HUES48 (cell line): ENCODE data around the gene PTPN14.

Source experiments
- H3K27ac ChIP-seq: one replicate; pipeline ENCODE4 v1.7.0; 2013; ENCODE audit warnings: low read depth, low read length, inconsistent platforms
- H3K27me3 ChIP-seq: 2 replicates; pipeline ENCODE4 v1.6.1; 2013; ENCODE audit warnings: mild to moderate bottlenecking, low read length; ENCODE audit not compliant: control insufficient read depth, insufficient read depth
- H3K36me3 ChIP-seq: 2 replicates; pipeline ENCODE4 v1.6.1; 2013; ENCODE audit warnings: low read length; ENCODE audit not compliant: control insufficient read depth, insufficient read depth
- H3K4me1 ChIP-seq: 2 replicates; pipeline ENCODE4 v1.6.1; 2013; ENCODE audit warnings: mild to moderate bottlenecking, low read length; ENCODE audit not compliant: control insufficient read depth, insufficient read depth
- H3K4me3 ChIP-seq: 2 replicates; pipeline ENCODE4 v1.5.1; 2013; ENCODE audit warnings: mild to moderate bottlenecking, low read depth, low read length
- H3K9ac ChIP-seq: 2 replicates; pipeline ENCODE4 v1.6.1; 2013; ENCODE audit warnings: mild to moderate bottlenecking, low read depth, low read length, moderate library complexity
- H3K9me3 ChIP-seq: 2 replicates; pipeline ENCODE4 v1.6.1; 2013; ENCODE audit warnings: low read length; ENCODE audit not compliant: control insufficient read depth, insufficient read depth

Gene PTPN14

DNA sequence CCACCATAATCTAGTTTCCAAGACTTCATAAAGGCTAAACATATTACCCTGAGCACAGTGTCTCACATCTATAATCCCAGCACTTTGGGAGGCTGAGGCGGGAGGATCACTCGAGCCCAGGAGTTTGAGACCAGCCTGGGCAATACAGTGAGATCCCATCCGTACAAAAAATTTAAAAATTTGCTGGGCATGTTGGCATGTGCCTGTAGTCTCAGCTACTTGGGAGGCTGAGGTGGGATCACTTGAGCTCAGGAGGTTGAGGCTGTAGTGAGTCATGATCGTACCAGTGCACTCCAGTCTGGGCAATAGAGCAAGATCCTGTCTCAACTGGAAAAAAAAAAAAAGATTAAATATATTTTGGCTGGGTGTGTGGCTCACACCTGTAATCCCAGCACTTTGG lies 90.1 kb downstream of the PTPN14 start:
- H3K4me1 ChIP-seq: no peaks in the 10 kb centered on the region; the same call in 1 of the 2 replicates
- no peaks in the 10 kb centered on the region for H3K36me3 ChIP-seq
- H3K27me3 ChIP-seq: no peaks in the 10 kb centered on the region
- no peaks in the 10 kb centered on the region for H3K9me3 ChIP-seq
- H3K27ac ChIP-seq: no peak overlapping the region
- H3K9ac ChIP-seq: no peak overlapping the region
- H3K4me3 ChIP-seq: no peak overlapping the region

DNA sequence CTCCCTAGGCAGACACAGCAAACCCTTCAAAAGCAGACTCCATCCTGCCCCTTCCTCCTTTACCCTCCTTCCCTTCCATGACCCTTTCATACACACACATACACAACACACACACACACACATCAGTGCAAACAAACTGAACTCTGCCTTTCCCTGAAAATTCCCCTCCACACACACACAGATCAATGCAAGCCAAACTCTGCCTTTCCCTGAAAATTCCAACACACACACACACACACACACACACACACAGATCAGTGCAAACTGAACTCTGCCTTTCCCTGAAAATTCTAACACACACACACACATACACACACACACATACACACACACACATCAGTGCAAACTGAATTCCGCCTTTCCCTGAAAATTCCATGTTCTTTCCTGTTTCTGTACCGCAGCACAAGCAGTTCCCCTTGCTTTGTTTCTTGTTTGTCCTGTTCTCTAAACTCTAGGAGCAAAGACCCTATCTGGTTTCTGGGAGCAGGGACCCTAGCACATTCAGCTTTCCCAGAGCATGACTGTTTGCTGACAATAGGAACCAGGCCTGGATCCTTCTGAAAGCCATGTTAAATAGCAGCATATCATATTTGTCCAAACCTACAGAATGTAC lies 91.0 kb downstream of the PTPN14 start:
- Histone ChIP-seq H3K27ac (no peak overlapping the region), H3K27me3 (no peaks in the 10 kb centered on the region), H3K4me1 (no peaks in the 10 kb centered on the region; the same call in 1 of the 2 replicates), H3K4me3 (no peak overlapping the region), H3K36me3 (no peaks in the 10 kb centered on the region), H3K9me3 (no peaks in the 10 kb centered on the region), H3K9ac (no peak overlapping the region)

DNA sequence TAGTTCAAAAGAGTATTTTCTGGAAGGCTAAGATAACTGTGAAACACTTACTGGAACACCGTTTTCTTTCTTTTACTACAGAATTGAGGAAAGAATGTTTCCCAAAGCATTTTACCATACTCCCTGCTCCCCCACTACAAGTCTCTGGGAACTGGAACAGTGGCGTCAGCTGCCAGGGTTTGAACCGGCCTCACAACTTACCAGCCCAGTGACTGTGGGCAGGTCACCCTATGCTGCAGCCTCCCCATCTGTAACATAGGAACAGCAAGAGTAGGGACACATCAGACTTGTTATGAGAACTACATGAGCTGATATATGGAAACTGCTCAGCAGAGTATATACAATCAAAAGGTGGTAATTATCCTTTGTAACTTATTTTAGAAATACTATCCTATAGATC lies 91.5 kb downstream of the PTPN14 start:
- Histone ChIP-seq H3K27ac (no peak overlapping the region), H3K4me3 (no peak overlapping the region), H3K4me1 (peaks cover 4% of the 10 kb centered on the region), H3K9me3 (no peaks in the 10 kb centered on the region), H3K9ac (no peak overlapping the region), H3K27me3 (no peaks in the 10 kb centered on the region), H3K36me3 (no peaks in the 10 kb centered on the region)

DNA sequence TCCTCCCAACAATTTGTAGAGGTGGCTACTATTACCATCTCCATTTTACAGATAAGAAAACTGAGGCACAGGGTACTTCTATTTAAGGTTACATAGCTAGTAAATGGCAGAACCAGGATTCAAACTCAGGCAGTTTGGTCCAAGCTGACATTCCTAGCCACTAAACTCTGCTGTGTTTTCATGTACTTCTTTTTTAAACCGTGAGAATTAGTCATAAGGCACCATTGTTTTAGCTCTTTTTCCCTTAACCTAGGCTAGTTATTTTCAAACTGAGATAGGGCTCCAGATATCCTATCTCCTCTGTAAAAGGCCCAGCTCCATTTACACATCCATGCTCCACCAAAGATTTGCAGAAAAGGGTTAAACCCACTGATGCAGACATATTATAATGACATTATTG lies 92.9 kb downstream of the PTPN14 start:
- Histone ChIP-seq H3K36me3 (no peaks in the 10 kb centered on the region), H3K9me3 (no peaks in the 10 kb centered on the region), H3K27ac (no peak overlapping the region), H3K4me3 (no peak overlapping the region), H3K27me3 (no peaks in the 10 kb centered on the region), H3K4me1 (peaks cover 9% of the 10 kb centered on the region), H3K9ac (no peak overlapping the region)

DNA sequence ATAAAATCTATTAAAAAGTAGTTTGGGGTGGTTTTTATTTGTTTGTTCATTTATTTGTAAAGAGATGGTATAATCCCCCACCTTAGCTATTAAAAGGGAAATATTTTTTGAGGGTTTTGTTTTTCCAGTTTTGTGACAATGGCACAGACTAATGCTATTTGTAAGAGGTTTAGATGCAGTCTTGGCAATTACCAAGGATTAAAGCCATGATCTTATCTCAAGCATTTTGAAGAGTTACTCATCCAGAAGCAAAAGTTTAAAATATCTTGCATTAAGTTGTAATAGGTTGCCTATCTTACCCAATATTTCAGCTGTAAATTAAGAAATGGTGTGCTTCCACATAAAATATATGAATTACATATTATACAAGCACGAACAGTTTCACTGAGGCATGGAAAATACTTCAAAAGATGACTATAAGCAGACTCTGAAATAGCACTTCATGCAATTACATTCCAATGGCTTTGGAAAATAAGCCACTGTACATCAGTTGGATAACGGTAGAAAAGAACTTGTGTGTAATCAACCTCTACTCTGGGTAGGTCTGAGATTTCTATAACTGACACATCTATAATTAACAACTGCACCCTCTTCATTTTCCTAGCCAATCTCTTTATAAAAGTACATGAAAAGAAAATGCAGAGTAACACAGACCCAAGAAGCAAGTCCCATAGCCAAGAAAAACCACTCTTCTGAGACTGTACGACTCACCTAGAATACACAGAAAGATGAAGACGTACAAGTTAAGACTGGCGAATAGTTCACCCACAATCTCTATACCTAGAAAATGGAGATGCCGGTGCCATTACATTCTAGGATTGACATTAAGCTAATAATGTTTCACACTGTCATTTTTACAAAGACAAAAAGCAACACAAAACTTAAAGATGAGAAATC lies 95.2 kb downstream of the PTPN14 start:
- Histone ChIP-seq H3K27ac (no peak overlapping the region), H3K9ac (no peak overlapping the region), H3K4me3 (no peak overlapping the region), H3K27me3 (no peaks in the 10 kb centered on the region), H3K4me1 (peaks cover 29% of the 10 kb centered on the region), H3K36me3 (no peaks in the 10 kb centered on the region), H3K9me3 (no peaks in the 10 kb centered on the region)

DNA sequence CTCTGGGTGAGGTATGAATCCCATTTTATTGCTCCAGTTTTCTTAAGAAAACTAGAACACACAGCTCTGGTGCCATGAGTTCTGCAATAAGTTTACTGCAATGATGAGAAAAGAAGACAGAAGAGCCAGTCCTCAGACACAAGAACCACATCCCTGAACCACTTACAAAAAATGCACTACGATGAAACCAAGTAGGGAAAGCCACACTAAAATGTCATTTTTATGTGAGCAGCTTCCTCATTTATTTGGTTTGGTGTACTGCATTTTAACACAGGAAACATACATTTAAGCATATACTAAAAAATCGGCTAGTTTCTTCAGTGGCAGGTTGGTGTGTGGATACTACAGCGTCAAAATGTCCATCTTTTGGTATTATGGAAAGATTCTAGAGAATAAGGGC lies 95.9 kb downstream of the PTPN14 start:
- Histone ChIP-seq H3K27ac (no peak overlapping the region), H3K4me1 (peaks cover 29% of the 10 kb centered on the region), H3K9ac (no peak overlapping the region)

DNA sequence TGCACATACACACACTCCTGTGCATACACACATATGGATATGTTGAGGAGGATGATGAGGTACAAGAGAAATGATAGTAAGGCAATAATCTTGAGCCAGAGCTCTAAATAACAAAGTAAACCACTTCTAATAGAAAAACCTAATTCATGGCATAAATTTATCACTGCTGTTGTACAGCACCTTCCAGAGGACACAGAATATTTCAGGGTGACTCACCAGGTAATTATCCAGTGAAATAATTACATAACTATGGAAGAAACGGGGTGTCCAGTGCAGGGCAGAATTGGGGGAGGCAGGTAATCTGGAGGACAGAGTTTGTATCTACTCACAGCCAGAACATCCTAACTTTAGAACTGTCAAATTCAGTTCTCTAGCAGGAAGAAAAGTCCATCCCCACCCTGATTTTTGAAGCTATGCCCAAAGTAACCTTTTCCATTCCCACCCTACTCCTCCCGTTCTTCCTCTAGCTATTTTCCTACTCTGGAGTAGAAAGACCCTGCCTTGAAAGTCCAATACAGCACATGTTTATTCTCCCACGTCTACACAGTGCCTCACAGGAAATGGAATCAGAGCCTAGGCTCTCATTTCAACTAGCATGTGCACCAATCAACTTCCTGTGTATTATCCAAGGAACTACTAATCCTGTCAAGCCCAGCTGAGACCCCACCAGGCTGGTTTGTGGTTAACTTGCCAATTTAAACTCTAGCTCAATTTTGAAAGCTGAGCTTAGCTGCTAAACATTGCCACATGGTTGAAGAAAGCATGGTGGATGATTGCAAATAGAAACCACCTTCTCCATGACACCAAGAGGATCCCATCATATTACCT lies 96.6 kb downstream of the PTPN14 start:
- 0 out of 2 replicates have a peak, but pooled peaks cover 3% of the 10 kb centered on the region for H3K36me3 ChIP-seq
- H3K9ac ChIP-seq: no peak overlapping the region
- H3K4me3 ChIP-seq: no peak overlapping the region
- no peaks in the 10 kb centered on the region for H3K27me3 ChIP-seq
- peaks cover 29% of the 10 kb centered on the region for H3K4me1 ChIP-seq
- H3K9me3 ChIP-seq: no peaks in the 10 kb centered on the region
- H3K27ac ChIP-seq: no peak overlapping the region

More for the DNA sequence above, 95.9 kb downstream of the PTPN14 start:
- Histone ChIP-seq H3K36me3 (0 out of 2 replicates have a peak, but pooled peaks cover 3% of the 10 kb centered on the region), H3K27me3 (no peaks in the 10 kb centered on the region), H3K9me3 (no peaks in the 10 kb centered on the region), H3K4me3 (no peak overlapping the region)

DNA sequence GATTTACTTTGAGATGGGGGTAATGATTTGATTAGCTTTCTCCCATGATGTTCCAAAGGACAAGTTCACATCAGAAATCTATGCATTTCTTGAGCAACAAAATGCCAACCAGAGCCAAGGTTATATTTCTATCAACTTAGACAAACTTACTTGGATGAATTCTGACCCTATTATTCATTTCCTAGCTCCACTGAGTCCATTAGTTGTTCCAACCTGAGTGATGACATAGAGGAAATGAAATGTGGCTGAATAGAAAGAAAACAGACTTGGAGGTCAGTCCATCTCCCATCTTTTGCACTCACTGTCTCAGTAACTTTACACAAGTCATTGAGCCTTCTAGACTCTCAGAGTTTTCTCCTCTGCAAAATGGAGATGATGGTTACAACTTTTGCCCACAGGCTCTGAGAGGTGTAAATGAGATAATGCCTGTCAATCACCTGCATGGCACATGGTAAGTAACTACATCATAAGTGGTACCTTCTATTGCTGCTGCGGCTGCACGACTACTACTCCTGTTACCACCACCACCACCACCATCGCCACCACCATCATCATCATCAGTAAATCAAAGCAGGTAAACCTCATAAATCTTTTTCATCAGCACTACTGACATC lies 98.2 kb downstream of the PTPN14 start:
- Histone ChIP-seq H3K36me3 (0 out of 2 replicates have a peak, but pooled peaks cover 3% of the 10 kb centered on the region), H3K27ac (peak overlapping the region; percentile 52), H3K4me3 (no peak overlapping the region), H3K9ac (no peak overlapping the region), H3K4me1 (peaks cover 34% of the 10 kb centered on the region), H3K9me3 (no peaks in the 10 kb centered on the region), H3K27me3 (no peaks in the 10 kb centered on the region)

DNA sequence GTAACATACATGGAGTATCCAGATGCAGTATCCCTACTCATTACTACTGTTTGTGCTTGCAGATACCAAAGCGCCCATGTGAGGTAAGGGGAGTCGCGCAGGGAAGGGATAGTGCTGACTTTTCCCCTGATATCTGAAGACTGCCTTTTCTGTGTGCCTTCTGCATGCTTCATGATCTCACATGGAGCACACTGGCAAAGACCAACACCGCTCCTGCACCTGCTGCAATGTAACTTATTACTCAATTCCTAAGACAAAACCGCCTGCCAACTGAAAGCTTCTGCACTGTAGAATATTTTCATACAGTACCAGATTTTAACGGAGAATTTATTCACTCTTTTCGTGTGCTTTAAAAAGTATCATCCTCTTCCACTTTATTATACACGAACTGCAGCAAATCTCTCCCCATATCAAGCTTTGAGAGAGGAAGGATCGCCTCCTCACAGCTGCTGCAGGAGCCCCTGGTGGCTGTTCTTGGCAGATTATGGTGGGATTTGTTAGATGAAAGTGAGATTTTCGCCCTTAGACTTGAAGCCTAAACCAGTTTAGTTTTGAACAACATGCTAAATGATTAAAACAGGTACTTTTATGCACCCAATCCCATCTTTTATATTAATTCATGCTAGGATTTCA lies 99.1 kb downstream of the PTPN14 start:
- Histone ChIP-seq H3K27ac (peak overlapping the region; percentile 4), H3K4me1 (peaks cover 43% of the 10 kb centered on the region), H3K36me3 (0 out of 2 replicates have a peak, but pooled peaks cover 3% of the 10 kb centered on the region), H3K9ac (no peak overlapping the region), H3K27me3 (no peaks in the 10 kb centered on the region), H3K4me3 (no peak overlapping the region), H3K9me3 (no peaks in the 10 kb centered on the region)

DNA sequence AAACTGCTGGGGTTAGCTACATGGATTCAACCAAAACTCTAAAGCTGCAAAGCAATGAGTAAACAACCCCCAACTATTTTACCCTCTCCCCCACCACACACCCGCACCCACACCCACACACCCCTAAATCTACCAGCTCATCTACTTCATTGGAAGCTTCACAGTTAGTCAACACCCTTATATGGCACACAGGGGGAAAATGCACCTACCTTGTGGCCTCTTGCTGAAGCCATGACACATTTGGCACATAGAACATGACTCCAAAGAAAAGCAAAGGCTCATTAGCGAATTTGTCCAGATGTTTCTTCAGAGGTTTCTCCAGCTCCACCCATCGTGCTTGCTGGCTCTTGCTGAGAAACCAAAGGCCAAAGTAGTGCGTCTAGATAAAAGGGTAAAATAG lies 99.8 kb downstream of the PTPN14 start:
- Histone ChIP-seq H3K27me3 (no peaks in the 10 kb centered on the region), H3K36me3 (0 out of 2 replicates have a peak, but pooled peaks cover 3% of the 10 kb centered on the region), H3K4me3 (no peak overlapping the region), H3K27ac (no peak overlapping the region), H3K4me1 (peaks cover 49% of the 10 kb centered on the region), H3K9ac (no peak overlapping the region), H3K9me3 (no peaks in the 10 kb centered on the region)
